ENCODE measurements around the gene RGL1.

Gene RGL1

DNA sequence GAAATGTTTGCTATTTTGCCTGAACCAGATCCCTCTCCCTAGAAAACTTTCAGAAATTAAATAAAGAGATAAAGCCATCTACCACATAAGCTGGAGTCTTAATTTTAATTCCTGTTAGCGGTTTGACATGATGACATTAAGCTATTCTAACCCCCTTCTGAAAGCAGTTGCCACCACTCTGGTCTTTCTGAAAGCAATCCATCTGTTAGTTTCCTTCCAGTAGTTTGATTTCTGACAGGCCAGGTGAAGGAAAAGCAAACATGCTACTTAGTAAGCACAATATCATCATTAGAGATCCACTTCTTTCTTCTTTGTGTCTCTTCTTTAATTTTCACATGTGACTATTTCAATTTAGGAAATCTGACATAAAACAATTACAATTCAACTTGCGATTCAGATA lies 39.9 kb downstream of the RGL1 start:
- no peaks in the 10 kb centered on the region for H3K4me1 ChIP-seq (ENCODE audit: insufficient read depth, insufficient read length)
- no peaks in the 10 kb centered on the region for H3K36me3 ChIP-seq (ENCODE audit: insufficient read depth, insufficient read length, low read length)
- DNase-seq (ENCODE audit: low read depth, low spot score): no peak
- no peaks in the 10 kb centered on the region for H3K27me3 ChIP-seq (ENCODE audit: insufficient read depth, insufficient read length)
- H3K9me3 ChIP-seq (ENCODE audit: insufficient read depth, low read length): no peaks in the 10 kb centered on the region
- no peak for TF ChIP-seq SUZ12 (IDR thresholded peaks at IDR 0.05; ENCODE audit: extremely low read depth, insufficient read depth, insufficient read length)
- TF ChIP-seq YY1 (IDR thresholded peaks at IDR 0.05; ENCODE audit: insufficient read depth, insufficient read length): no peak
- no peak for TF ChIP-seq ZNF274 (IDR thresholded peaks at IDR 0.05; ENCODE audit: low read depth, low read length)
- no peak overlapping the region for H3K4me3 ChIP-seq (ENCODE audit: insufficient read length, low read depth)
- H3K9ac ChIP-seq (ENCODE audit: insufficient read length, low read depth): no peak overlapping the region

DNA sequence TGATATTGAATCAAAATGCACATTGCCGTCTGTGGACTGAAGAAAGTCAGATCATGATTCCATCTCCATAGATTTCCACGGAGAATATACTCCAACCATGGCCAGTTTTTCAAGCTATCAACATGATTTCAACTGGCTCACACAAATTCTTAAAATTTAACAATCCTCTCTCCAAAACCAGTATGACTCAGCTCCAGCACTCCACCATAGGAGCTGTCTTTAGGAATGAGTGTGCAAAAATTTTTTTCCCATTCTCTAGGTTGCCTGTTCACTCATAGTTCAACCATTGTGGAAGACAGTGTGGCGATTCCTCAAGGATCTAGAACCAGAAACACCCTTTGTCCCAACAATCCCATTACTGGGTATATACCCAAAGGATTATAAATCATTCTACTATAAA lies 40.8 kb downstream of the RGL1 start:
- TF ChIP-seq ZNF274 (IDR thresholded peaks at IDR 0.05; ENCODE audit: low read depth, low read length): no peak
- no peak for TF ChIP-seq SUZ12 (IDR thresholded peaks at IDR 0.05; ENCODE audit: extremely low read depth, insufficient read depth, insufficient read length)
- TF ChIP-seq YY1 (IDR thresholded peaks at IDR 0.05; ENCODE audit: insufficient read depth, insufficient read length): no peak
- no peaks in the 10 kb centered on the region for H3K36me3 ChIP-seq (ENCODE audit: insufficient read depth, insufficient read length, low read length)

DNA sequence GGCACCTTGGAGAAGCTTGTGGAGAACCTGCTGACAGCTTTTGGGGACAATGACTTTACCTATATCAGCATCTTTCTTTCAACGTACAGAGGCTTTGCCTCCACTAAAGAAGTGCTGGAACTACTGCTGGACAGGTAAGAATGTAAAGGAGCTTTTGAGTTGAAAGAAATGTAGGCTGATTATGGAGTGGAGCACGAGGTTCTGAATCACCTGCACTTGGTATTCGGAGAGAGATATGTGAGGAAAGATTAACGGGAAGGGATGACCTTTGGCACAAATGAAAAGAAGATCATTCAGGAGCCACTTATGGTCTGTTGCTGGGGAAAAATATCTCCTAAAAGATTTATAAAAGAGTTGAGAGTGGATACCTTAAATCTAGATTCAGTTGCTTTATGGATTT lies 42.7 kb downstream of the RGL1 start:
- H3K9me3 ChIP-seq (ENCODE audit: insufficient read depth, low read length): no peaks in the 10 kb centered on the region
- no peak overlapping the region for H3K9ac ChIP-seq (ENCODE audit: insufficient read length, low read depth)
- H3K36me3 ChIP-seq (ENCODE audit: insufficient read depth, insufficient read length, low read length): no peaks in the 10 kb centered on the region
- no peaks in the 10 kb centered on the region for H3K4me1 ChIP-seq (ENCODE audit: insufficient read depth, insufficient read length)
- H3K4me3 ChIP-seq (ENCODE audit: insufficient read length, low read depth): no peak overlapping the region
- TF ChIP-seq SUZ12 (IDR thresholded peaks at IDR 0.05; ENCODE audit: extremely low read depth, insufficient read depth, insufficient read length) (no peak), ZNF274 (IDR thresholded peaks at IDR 0.05; ENCODE audit: low read depth, low read length) (no peak), YY1 (IDR thresholded peaks at IDR 0.05; ENCODE audit: insufficient read depth, insufficient read length) (no peak)
- no peak for DNase-seq (ENCODE audit: low read depth, low spot score)
- no peaks in the 10 kb centered on the region for H3K27me3 ChIP-seq (ENCODE audit: insufficient read depth, insufficient read length)

More for the DNA sequence above, 40.8 kb downstream of the RGL1 start:
- Histone ChIP-seq H3K9me3 (ENCODE audit: insufficient read depth, low read length) (no peaks in the 10 kb centered on the region), H3K9ac (ENCODE audit: insufficient read length, low read depth) (no peak overlapping the region), H3K27me3 (ENCODE audit: insufficient read depth, insufficient read length) (no peaks in the 10 kb centered on the region), H3K4me3 (ENCODE audit: insufficient read length, low read depth) (no peak overlapping the region), H3K4me1 (ENCODE audit: insufficient read depth, insufficient read length) (no peaks in the 10 kb centered on the region)
- no peak for DNase-seq (ENCODE audit: low read depth, low spot score)

DNA sequence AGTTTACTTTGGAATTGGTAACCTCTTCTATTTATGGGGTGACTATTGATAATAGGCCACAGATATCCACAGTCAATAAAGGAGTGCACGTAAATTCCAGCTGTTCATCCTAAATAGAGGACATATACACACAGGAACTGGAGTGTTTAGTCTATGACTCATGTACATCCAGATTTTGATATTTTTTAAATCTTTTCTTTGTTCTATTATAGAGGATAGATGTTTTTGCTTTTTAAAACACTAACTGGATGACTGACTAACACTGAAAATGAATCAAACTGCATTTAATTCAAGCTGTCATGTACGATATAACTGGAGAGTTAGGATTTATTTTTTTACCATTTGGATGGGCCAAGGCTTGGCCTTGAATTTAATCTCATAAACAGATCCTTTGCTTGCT lies 45.9 kb downstream of the RGL1 start:
- H3K9ac ChIP-seq (ENCODE audit: insufficient read length, low read depth): no peak overlapping the region
- TF ChIP-seq SUZ12 (IDR thresholded peaks at IDR 0.05; ENCODE audit: extremely low read depth, insufficient read depth, insufficient read length): no peak
- H3K9me3 ChIP-seq (ENCODE audit: insufficient read depth, low read length): no peaks in the 10 kb centered on the region
- no peaks in the 10 kb centered on the region for H3K4me1 ChIP-seq (ENCODE audit: insufficient read depth, insufficient read length)
- no peak overlapping the region for H3K4me3 ChIP-seq (ENCODE audit: insufficient read length, low read depth)
- H3K27me3 ChIP-seq (ENCODE audit: insufficient read depth, insufficient read length): no peaks in the 10 kb centered on the region
- DNase-seq (ENCODE audit: low read depth, low spot score): no peak
- peaks cover 7% of the 10 kb centered on the region for H3K36me3 ChIP-seq (ENCODE audit: insufficient read depth, insufficient read length, low read length)

DNA sequence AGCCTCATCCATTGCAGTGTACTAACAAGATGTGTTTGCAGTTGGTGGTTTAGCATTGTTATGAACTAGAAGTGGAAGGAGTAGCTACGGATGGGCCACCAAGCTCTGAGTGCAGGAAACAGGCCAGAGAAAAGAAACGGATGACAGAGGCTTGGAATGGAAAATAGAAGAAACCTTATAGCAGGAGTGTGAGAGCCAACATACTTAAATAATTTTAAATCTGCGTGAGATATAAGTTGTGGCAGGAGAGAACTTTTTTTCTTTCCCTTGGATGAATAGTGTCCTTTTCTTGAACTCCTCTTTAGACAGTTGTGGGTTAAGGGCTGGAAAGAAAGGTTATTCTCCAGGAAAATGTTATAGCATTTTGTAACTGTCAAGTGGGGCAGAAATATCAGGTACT lies 54.2 kb downstream of the RGL1 start:
- no peak for TF ChIP-seq ZNF274 (IDR thresholded peaks at IDR 0.05; ENCODE audit: low read depth, low read length)
- TF ChIP-seq SUZ12 (IDR thresholded peaks at IDR 0.05; ENCODE audit: extremely low read depth, insufficient read depth, insufficient read length): no peak
- no peak for TF ChIP-seq YY1 (IDR thresholded peaks at IDR 0.05; ENCODE audit: insufficient read depth, insufficient read length)
- DNase-seq (ENCODE audit: low read depth, low spot score): no peak
- H3K9me3 ChIP-seq (ENCODE audit: insufficient read depth, low read length): no peaks in the 10 kb centered on the region
- peaks cover 11% of the 10 kb centered on the region for H3K36me3 ChIP-seq (ENCODE audit: insufficient read depth, insufficient read length, low read length)
- H3K4me1 ChIP-seq (ENCODE audit: insufficient read depth, insufficient read length): no peaks in the 10 kb centered on the region
- H3K9ac ChIP-seq (ENCODE audit: insufficient read length, low read depth): no peak overlapping the region
- no peaks in the 10 kb centered on the region for H3K27me3 ChIP-seq (ENCODE audit: insufficient read depth, insufficient read length)
- H3K4me3 ChIP-seq (ENCODE audit: insufficient read length, low read depth): no peak overlapping the region

DNA sequence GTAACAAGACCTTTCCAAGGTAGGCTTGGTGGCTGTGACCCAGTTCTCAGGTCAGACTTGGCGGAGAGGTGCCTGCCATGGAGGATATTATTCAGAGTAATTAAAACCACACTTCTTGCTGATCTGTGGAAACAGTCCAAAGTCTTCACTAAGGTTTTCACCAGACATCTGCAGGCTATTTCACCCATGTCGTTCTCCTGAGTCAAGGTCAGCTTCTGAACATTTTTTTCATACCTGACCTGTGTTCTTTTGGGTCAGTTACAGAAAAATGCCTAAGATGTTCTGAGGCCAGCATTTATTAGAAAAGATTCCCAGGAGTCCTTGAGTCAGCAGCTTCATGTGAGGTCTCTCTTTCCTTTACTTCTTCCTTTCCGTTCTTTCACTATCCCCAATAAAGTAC lies 54.9 kb downstream of the RGL1 start:
- Histone ChIP-seq H3K9ac (ENCODE audit: insufficient read length, low read depth) (no peak overlapping the region), H3K36me3 (ENCODE audit: insufficient read depth, insufficient read length, low read length) (peaks cover 11% of the 10 kb centered on the region), H3K9me3 (ENCODE audit: insufficient read depth, low read length) (no peaks in the 10 kb centered on the region), H3K27me3 (ENCODE audit: insufficient read depth, insufficient read length) (no peaks in the 10 kb centered on the region), H3K4me3 (ENCODE audit: insufficient read length, low read depth) (no peak overlapping the region), H3K4me1 (ENCODE audit: insufficient read depth, insufficient read length) (no peaks in the 10 kb centered on the region)
- TF ChIP-seq SUZ12 (IDR thresholded peaks at IDR 0.05; ENCODE audit: extremely low read depth, insufficient read depth, insufficient read length) (no peak), YY1 (IDR thresholded peaks at IDR 0.05; ENCODE audit: insufficient read depth, insufficient read length) (no peak), ZNF274 (IDR thresholded peaks at IDR 0.05; ENCODE audit: low read depth, low read length) (no peak)
- DNase-seq (ENCODE audit: low read depth, low spot score): no peak

DNA sequence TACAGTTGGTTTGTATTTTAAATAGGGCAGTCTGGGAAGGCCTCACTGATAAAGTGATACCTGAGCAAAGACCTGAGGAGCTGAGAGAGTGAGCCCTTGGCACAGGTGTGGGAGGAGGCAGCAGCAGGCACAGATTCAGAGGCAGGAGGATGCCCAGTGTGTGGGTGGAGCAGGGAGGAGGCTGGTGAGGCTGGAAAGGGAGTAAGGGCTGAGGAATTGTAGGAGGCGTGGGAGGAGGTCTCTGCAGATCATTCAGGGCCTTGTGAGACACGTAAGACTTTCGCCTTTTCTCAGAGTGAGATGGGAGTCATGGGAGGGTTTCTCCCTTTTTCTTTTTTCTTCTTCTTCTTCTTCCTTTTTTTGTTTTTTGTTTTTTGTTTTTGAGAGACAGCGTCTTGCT lies 58.0 kb downstream of the RGL1 start:
- Histone ChIP-seq H3K27me3 (ENCODE audit: insufficient read depth, insufficient read length) (no peaks in the 10 kb centered on the region), H3K4me3 (ENCODE audit: insufficient read length, low read depth) (no peak overlapping the region), H3K4me1 (ENCODE audit: insufficient read depth, insufficient read length) (no peaks in the 10 kb centered on the region), H3K36me3 (ENCODE audit: insufficient read depth, insufficient read length, low read length) (peaks cover 11% of the 10 kb centered on the region), H3K9me3 (ENCODE audit: insufficient read depth, low read length) (no peaks in the 10 kb centered on the region), H3K9ac (ENCODE audit: insufficient read length, low read depth) (no peak overlapping the region)
- TF ChIP-seq SUZ12 (IDR thresholded peaks at IDR 0.05; ENCODE audit: extremely low read depth, insufficient read depth, insufficient read length) (no peak), YY1 (IDR thresholded peaks at IDR 0.05; ENCODE audit: insufficient read depth, insufficient read length) (no peak), ZNF274 (IDR thresholded peaks at IDR 0.05; ENCODE audit: low read depth, low read length) (no peak)
- DNase-seq (ENCODE audit: low read depth, low spot score): no peak

DNA sequence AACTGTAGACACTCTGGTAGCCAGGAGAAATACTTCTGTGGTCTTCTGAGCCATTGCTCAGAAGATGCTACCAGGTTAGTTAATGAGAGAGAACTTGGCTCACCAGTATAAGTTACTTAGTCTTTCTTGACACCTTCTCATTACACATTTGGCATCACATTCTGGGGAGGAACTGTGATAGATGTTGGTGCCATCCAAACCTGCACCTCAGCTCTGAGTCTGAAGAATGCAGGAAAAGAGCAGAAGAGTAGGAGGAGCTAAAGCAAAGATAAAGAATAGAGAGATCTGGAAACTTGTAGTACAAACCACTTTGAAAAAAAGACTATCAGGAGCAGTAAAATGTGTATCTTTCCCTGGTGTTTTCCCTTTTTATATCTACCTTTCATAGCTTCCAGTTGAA lies 58.9 kb downstream of the RGL1 start:
- Histone ChIP-seq H3K4me3 (ENCODE audit: insufficient read length, low read depth) (no peak overlapping the region), H3K27me3 (ENCODE audit: insufficient read depth, insufficient read length) (no peaks in the 10 kb centered on the region), H3K9me3 (ENCODE audit: insufficient read depth, low read length) (no peaks in the 10 kb centered on the region), H3K9ac (ENCODE audit: insufficient read length, low read depth) (no peak overlapping the region), H3K4me1 (ENCODE audit: insufficient read depth, insufficient read length) (no peaks in the 10 kb centered on the region), H3K36me3 (ENCODE audit: insufficient read depth, insufficient read length, low read length) (peaks cover 11% of the 10 kb centered on the region)
- TF ChIP-seq YY1 (IDR thresholded peaks at IDR 0.05; ENCODE audit: insufficient read depth, insufficient read length) (no peak), ZNF274 (IDR thresholded peaks at IDR 0.05; ENCODE audit: low read depth, low read length) (no peak), SUZ12 (IDR thresholded peaks at IDR 0.05; ENCODE audit: extremely low read depth, insufficient read depth, insufficient read length) (no peak)
- no peak for DNase-seq (ENCODE audit: low read depth, low spot score)
